ENCODE results near the gene DNAH11. TPM values are rescaled to one million over a fixed set of nuclear protein-coding genes. Genes with fewer than 3 reads are reported as not detected.

DNAH11 gene
- total and polyA plus RNA-seq, 11 donors: 0.04 to 0.98 (median 0.23) TPM

DNA sequence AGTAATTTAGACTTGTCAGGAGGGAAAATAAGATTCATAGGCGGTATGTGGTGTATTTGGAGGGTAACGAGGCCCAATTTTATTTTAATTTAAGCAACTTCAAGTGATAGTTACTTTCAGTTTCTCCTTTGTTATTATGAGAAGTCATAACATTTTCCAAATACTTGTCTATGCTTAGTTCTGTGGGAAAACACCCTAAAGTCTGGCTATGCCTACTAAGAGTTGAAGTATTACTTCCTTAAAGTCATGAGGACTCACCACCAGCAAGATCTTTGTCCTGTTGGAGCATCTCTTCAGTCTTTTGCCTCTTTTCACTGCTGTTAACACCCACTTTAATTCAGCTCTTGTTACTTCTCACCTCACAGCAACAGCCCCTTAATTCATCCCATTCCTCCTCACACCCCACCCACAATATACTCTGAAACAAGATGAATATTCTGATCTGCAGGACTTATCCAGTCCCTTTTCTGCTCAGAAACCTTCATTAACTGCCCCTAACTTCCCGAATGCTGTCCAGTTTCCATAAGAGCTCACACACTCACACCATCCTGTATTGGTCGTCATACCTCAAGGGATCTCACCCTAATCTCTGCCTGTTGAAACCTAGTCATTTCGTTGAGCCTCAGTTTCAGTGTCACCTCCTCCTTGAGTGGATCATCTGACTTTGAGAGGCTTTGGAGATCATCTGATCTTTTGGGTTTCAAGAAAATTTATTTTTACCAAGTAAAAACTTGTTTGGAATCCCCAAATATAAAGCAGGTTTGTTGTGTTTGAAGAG is 61.3 kb downstream of the DNAH11 start:
- no peaks in the 10 kb centered on the region for H3K36me3 ChIP-seq
- intact Hi-C loops (cut with DNase I): no loop called here
- no peaks in the 10 kb centered on the region for H3K27me3 ChIP-seq
- no peak overlapping the region for H3K4me3 ChIP-seq
- H3K27ac ChIP-seq: no peak overlapping the region
- 76 to 86% (median 80%) methylated on average over 5 of the region's 5 CpGs for WGBS, 4 donors
- ATAC-seq (no peak), DNase-seq (no peak)
- no peaks in the 10 kb centered on the region for H3K4me1 ChIP-seq
- TF ChIP-seq, protein P1, sequence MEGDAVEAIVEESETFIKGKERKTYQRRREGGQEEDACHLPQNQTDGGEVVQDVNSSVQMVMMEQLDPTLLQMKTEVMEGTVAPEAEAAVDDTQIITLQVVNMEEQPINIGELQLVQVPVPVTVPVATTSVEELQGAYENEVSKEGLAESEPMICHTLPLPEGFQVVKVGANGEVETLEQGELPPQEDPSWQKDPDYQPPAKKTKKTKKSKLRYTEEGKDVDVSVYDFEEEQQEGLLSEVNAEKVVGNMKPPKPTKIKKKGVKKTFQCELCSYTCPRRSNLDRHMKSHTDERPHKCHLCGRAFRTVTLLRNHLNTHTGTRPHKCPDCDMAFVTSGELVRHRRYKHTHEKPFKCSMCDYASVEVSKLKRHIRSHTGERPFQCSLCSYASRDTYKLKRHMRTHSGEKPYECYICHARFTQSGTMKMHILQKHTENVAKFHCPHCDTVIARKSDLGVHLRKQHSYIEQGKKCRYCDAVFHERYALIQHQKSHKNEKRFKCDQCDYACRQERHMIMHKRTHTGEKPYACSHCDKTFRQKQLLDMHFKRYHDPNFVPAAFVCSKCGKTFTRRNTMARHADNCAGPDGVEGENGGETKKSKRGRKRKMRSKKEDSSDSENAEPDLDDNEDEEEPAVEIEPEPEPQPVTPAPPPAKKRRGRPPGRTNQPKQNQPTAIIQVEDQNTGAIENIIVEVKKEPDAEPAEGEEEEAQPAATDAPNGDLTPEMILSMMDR (IDR thresholded peaks at IDR 0.05): no peak
- TF ChIP-seq POLR2A (IDR thresholded peaks at IDR 0.05): no peak
- H3K9me3 ChIP-seq: peaks cover 0 to 10% (median 0%) of the 10 kb centered on the region in 12 donors

DNA sequence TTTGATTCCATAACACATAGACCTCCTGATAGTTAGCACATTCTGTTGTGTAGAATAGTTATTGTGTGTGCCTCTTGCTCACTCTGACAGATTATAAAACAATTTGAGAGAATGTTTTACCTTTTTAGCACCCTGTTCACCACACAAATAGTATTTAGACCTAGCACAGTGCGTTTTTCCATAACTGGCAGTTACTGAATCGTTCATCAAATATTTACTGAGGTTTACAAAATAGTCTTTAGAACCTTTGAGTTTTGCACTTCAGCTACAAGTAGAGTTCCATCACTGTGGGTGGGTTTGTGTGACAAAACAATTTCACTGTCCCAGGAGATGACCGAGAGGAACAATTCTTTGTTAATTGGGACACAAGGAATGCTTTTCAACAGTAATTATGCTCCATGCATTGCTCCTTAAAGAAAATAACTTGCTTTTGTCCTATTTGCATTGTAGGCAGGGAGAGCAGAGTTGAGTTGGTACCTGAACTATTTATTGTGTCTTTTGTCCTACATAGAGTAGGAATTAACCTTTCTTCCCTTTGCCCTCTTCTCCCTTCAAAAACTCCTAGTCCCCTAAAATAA is 62.3 kb downstream of the DNAH11 start:
- ATAC-seq (no peak), DNase-seq (no peak)
- WGBS, 4 donors: 73 to 93% (median 83%) methylated on average over 3 of the region's 3 CpGs
- no peaks in the 10 kb centered on the region for H3K36me3 ChIP-seq
- TF ChIP-seq POLR2A (IDR thresholded peaks at IDR 0.05): no peak
- TF ChIP-seq, protein P1 (IDR thresholded peaks at IDR 0.05): no peak
- no peak overlapping the region for H3K4me3 ChIP-seq
- H3K9me3 ChIP-seq: peaks cover 0 to 10% (median 0%) of the 10 kb centered on the region in 12 donors
- H3K27me3 ChIP-seq: no peaks in the 10 kb centered on the region
- intact Hi-C loops (cut with DNase I): no loop called here
- no peak overlapping the region for H3K27ac ChIP-seq
- no peaks in the 10 kb centered on the region for H3K4me1 ChIP-seq

DNA sequence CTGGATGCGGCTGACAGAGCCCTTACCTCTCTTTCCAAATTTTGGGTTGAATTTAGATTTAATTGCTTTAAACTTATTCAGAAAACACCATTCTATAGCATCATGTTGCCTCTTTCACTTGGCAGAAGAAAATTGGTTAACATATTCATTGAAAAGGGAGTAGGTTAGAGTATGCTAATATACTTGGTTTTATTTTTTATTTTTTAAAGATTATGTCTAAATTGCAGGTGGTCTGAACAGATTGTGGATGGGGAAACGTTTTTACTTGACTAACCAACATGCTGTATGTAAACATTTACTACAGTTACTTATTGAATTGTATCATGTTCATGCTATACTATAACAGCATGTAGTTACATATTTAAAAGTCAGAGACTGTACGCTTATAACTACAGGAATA is 65.6 kb downstream of the DNAH11 start:
- H3K9me3 ChIP-seq: peaks cover 0 to 2% (median 0%) of the 10 kb centered on the region in 12 donors
- DNase-seq (no peak), ATAC-seq (no peak)
- H3K4me3 ChIP-seq: no peak overlapping the region
- H3K27ac ChIP-seq: no peak overlapping the region
- no peaks in the 10 kb centered on the region for H3K27me3 ChIP-seq
- intact Hi-C loops (cut with DNase I): no loop called here
- no peaks in the 10 kb centered on the region for H3K4me1 ChIP-seq
- TF ChIP-seq, protein P1 (IDR thresholded peaks at IDR 0.05): no peak
- TF ChIP-seq POLR2A (IDR thresholded peaks at IDR 0.05): no peak
- H3K36me3 ChIP-seq: no peaks in the 10 kb centered on the region
- 66 to 76% (median 71%) methylated on average over 3 of the region's 3 CpGs for WGBS, 4 donors

DNA sequence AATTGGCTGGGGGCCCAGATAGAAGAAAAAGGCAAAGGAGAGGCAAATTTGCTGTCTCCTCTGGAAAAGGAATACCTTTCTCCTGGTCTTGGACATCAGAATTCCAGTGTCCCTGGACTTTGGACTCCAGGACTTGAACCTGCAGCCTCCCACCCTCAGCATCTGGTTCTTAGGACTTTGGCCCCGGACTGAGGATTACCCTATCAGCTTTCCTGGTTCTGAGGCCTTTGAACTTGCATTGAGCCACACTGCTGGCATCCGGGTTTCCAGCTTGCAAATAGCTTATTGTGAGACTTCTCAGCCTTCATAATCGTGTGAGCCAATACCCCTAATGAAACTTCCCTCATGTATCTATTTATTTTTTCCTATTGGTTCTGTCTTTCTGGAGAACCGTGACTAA is 68.3 kb downstream of the DNAH11 start:
- Histone ChIP-seq H3K27ac (no peak overlapping the region), H3K9me3 (no peaks in the 10 kb centered on the region), H3K36me3 (no peaks in the 10 kb centered on the region), H3K4me3 (no peak overlapping the region), H3K27me3 (no peaks in the 10 kb centered on the region), H3K4me1 (peaks cover 0 to 2% (median 0%) of the 10 kb centered on the region in 12 donors)
- intact Hi-C loops (cut with DNase I): no loop called here
- 70 to 87% (median 81%) methylated on average over 4 of the region's 4 CpGs for WGBS, 4 donors
- ATAC-seq (no peak), DNase-seq (no peak)
- TF ChIP-seq, protein P1 (IDR thresholded peaks at IDR 0.05): no peak
- TF ChIP-seq POLR2A (IDR thresholded peaks at IDR 0.05): no peak
